NB4 (cell line): ENCODE measurements around the gene COL6A3.
"Not testable (repeated sequence)": the region's sequence is repeated elsewhere in the genome, so short reads cannot be mapped to it uniquely, and the experiment has no call there.

Source experiments
- DNase-seq: peaks from one replicate; pipeline ENCODE4 v3.0.0; 2010; ENCODE audit warnings: low read depth
- H3K4me3 ChIP-seq: one replicate; pipeline ENCODE4 v1.5.1; 2011; ENCODE audit warnings: mild to moderate bottlenecking, low read depth, low read length, moderate library complexity
- CTCF ChIP-seq: IDR thresholded peaks from one replicate; pipeline ENCODE4 v1.5.1; 2012; ENCODE audit warnings: low read depth, low read length
- MAX ChIP-seq: IDR thresholded peaks from 2 replicates; pipeline ENCODE4 v1.6.1; 2011; ENCODE audit warnings: low read depth, low read length
- MYC ChIP-seq: IDR thresholded peaks from 2 replicates; pipeline ENCODE4 v1.6.1; 2011; ENCODE audit warnings: low read depth, low read length
- POLR2A ChIP-seq: IDR thresholded peaks from 2 replicates; pipeline ENCODE4 v1.6.1; 2011; ENCODE audit warnings: mild to moderate bottlenecking; ENCODE audit not compliant: insufficient read length; ENCODE audit errors: extremely low read depth

Gene COL6A3

GRCh38 chr2:237306083-237306786 is 107.7 kb downstream of the COL6A3 start:
- TF ChIP-seq MAX (no peak), CTCF (no peak), MYC (no peak), POLR2A (no peak)
- no peak overlapping the region for H3K4me3 ChIP-seq
- no peak for DNase-seq

GRCh38 chr2:237305579-237305978 is 108.4 kb downstream of the COL6A3 start:
- no peak overlapping the region for H3K4me3 ChIP-seq
- DNase-seq: no peak
- TF ChIP-seq MYC (no peak), POLR2A (no peak), CTCF (no peak), MAX (no peak)

GRCh38 chr2:237304763-237305514 is 109.0 kb downstream of the COL6A3 start:
- DNase-seq: no peak
- TF ChIP-seq POLR2A (no peak), MYC (no peak), MAX (no peak), CTCF (no peak)
- no peak overlapping the region for H3K4me3 ChIP-seq

- not testable (repeated sequence) for H3K4me3 ChIP-seq, DNase-seq
Measured at GRCh38 chr2:237303244-237303643, 110.7 kb downstream of the COL6A3 start.

- DNase-seq: no peak
- no peak for TF ChIP-seq CTCF
- no peak for TF ChIP-seq MAX
- TF ChIP-seq POLR2A: no peak
- no peak for TF ChIP-seq MYC
- H3K4me3 ChIP-seq: no peak overlapping the region
Measured at GRCh38 chr2:237301595-237301994, 112.4 kb downstream of the COL6A3 start.

GRCh38 chr2:237300739-237301138 is 113.2 kb downstream of the COL6A3 start:
- no peak for DNase-seq
- H3K4me3 ChIP-seq: no peak overlapping the region
- no peak for TF ChIP-seq MYC
- no peak for TF ChIP-seq POLR2A
- TF ChIP-seq MAX: no peak
- no peak for TF ChIP-seq CTCF
